HS-5 (cell line): ENCODE measurements around the gene SMIM30.

Experiments used
- DNase-seq: peaks from one replicate; pipeline ENCODE4 v3.0.0-alpha.2; 2012; ENCODE audit warnings: low read depth

The SMIM30 gene

GRCh38 chr7:113100121-113100603 lies 18.2 kb downstream of the SMIM30 start:
- DNase-seq = no peak

GRCh38 chr7:113099284-113099919 lies 19.0 kb downstream of the SMIM30 start:
- no peak for DNase-seq

GRCh38 chr7:113094517-113095249 lies 23.7 kb downstream of the SMIM30 start:
- no peak for DNase-seq

GRCh38 chr7:113093561-113093960 lies 24.8 kb downstream of the SMIM30 start:
- DNase-seq = no peak

GRCh38 chr7:113092762-113093161 lies 25.6 kb downstream of the SMIM30 start:
- no peak for DNase-seq

GRCh38 chr7:113087071-113087998 lies 31.0 kb downstream of the SMIM30 start:
- peak; percentile 73 for DNase-seq

GRCh38 chr7:113086431-113086888 lies 31.9 kb downstream of the SMIM30 start, which contains the start of gene GPR85:
GPR85 (minus strand) TSS chr7:113086827; CDS start chr7:113084721, 2,106 bp downstream.
- DNase-seq = peak; percentile 13

- peak; percentile 4 for DNase-seq
These were observed 32.5 kb downstream of the SMIM30 start for GRCh38 chr7:113085781-113086390.

GRCh38 chr7:113084496-113085172 lies 33.7 kb downstream of the SMIM30 start:
- no peak for DNase-seq

GRCh38 chr7:113083816-113084495 lies 34.4 kb downstream of the SMIM30 start:
- no peak for DNase-seq

- no peak for DNase-seq
These were observed 35.1 kb downstream of the SMIM30 start for GRCh38 chr7:113083132-113083815.

- DNase-seq = no peak
These were observed 40.0 kb downstream of the SMIM30 start for GRCh38 chr7:113078331-113078730.

- DNase-seq = no peak
These were observed 41.7 kb downstream of the SMIM30 start for GRCh38 chr7:113076703-113077102.

- no peak for DNase-seq
These were observed 46.9 kb downstream of the SMIM30 start for GRCh38 chr7:113071465-113071864.
